GM19025 (cell line): Measurements from ENCODE around the gene MLST8.

Source experiments
- ATAC-seq: cut with Tn5 transposase; IDR thresholded peaks from one replicate; pipeline ENCODE4 v1.9.1; 2021; ENCODE audit warnings: mild to moderate bottlenecking, low read depth, moderate library complexity; ENCODE audit not compliant: unreplicated experiment

MLST8 gene, protein sequence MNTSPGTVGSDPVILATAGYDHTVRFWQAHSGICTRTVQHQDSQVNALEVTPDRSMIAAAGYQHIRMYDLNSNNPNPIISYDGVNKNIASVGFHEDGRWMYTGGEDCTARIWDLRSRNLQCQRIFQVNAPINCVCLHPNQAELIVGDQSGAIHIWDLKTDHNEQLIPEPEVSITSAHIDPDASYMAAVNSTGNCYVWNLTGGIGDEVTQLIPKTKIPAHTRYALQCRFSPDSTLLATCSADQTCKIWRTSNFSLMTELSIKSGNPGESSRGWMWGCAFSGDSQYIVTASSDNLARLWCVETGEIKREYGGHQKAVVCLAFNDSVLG

DNA sequence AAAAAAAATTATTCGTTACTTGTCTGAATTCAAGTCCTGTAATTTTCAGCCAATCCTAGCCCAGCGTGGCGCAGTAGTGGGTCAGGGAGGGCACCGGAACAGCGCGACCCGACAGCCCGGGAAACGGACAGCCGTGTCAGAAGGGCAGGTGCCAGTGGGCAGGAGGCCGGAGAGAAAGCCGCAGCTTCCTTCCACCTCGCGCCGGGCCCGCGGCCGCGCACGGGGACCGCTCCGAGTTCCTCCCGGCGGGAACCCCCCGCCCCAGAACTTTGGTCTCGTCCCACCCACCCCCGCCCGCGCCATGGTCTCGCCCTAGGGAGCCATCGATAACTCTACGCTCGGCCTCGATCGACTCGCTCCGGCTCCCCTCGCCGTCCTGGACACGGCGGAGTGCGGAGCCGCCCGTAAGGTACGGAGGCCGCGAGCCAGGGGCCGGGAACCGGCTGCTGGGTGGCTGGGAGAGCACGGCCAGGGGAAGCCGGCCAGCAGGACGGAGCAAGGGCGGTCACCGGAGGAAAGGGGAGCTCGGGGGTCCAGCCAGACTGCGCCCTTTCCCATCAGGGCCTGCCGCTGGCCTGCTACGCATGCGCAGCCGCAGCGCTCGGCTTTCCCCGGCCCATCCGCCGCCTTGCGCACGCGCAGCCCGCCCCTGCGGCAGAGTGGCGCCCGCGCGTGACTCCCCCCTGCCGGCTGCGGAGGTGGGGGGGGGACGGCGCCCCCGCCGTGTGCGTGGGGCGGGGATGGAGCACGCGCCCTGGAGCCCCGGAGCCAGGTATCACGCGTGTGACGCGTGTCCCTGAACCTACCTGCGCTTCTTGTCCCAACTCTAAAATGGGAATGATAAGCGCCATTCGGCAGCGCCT lies at the start of gene MLST8:
MLST8 (plus strand) TSS at position 351 of the 863 bp plus-strand sequence. CDS start 632 bp downstream, outside the sequence.
- peak; percentile 66 for ATAC-seq

DNA sequence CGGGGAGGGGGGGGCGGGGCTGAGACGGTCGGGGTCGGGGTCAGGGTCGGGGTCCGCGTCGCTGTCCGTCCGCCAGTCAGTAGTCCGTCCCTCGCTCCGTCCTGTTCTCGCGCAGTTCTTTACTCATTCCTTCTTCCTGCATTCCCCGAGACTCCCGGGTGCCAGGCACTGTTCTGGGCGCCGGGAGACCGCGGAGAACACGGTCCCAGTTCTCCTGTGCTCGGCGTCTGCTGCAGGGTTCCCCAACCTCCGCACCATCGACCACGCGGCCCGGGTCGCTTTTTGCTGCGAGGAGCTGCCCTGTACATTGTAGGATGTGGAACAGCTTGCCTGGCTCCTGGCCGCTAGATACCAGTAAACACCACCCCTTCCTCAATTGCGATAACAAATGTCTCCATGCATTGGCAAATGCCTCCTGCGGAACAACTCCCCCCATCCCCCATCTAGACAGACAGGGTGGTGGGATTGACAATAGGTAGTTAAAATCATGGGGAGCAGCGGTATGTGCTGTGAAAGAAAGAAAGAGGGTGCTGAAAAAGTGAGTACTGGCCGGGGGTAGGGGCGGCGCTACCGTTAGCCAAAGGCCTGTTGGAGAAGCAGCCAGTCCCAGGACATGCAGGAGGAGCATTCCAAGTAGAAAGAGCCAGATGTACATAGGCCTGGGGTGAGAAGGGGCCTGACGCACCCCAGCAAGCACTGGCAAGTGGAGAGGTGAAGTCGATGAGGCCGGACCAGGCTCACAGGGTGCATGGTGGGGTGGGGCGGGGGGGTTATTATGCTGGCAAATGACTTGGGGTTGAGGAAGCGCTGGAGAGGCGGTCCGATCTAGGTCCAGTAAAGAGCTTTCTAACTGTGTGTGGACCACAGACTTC lies 49.0 kb upstream of the MLST8 start:
- ATAC-seq, result no peak

DNA sequence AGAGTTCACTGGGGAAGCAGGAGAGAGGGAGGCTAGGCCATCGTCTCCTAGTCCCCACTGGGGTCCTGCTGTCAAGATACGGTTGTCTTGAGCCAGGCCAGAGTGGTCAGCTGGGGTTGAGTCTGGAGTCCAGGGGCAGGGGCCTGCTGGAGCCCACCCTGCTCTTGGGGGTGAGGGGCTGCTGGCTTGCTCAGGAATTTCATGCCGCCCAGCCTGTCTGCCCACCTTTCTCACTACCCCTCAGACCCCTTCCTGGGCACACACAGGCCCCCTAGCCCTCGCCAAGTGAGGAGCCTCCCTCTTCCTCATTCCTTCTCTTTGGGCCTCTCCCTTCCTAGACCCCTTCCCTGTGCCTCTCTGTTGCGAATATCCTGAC lies 48.4 kb upstream of the MLST8 start:
- ATAC-seq, result no peak

DNA sequence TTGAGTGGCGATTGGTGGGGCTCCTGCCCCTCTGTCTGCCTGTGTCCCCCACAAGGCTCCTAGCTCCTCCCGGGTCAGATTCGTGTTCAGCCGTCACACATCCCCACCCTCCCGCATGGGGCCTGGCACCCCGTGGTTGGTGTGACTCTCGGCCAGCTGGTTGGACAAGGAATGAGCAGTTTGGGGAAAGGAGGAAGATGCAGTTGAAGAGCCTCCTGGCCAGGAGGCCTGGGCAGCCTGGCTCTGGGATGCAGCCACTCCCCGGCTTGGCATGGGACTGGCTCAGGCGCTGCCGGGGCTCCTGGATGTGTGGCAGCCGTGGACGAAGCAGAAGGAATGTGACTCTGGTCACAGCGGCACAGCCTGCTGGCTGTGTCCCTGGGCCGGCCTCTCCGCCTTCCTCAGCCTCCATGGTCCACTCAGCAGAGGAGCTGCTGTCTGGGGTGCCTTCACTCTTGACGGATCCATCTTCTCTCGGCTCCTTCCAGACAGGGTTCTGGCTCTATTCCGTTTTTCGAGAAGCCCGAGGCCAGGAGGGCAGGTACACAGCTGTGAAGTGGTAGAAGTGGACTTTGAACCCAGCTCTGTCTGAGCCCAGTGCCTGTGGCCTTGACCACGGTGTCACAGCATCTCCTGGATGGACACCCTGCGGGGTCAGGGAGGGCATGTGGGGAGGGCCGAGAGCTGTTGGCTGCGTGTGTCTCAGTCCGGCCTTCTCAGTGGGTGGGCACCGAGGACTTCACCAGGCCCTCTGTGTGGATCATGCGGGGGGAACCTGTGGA lies 47.6 kb upstream of the MLST8 start:
- no peak for ATAC-seq

DNA sequence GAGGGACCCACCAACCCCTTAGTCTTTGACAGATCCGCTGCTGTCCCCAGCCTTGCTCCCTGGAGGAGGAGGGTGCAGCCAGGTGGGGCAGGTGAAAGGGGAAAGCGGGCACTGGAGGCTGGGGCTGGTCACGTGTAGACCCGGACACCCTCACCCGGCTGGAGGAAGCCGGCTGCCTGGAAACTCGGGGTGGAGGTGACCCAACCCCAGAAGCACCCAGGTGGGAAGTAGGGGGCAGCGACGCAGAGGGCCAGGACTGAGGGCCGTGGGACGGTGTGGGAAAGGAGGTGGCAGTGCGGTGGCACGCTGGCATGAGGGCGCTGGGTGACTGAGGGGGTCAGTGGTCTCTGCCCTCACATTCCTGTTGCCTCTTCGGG lies 47.0 kb upstream of the MLST8 start:
- ATAC-seq, result no peak

DNA sequence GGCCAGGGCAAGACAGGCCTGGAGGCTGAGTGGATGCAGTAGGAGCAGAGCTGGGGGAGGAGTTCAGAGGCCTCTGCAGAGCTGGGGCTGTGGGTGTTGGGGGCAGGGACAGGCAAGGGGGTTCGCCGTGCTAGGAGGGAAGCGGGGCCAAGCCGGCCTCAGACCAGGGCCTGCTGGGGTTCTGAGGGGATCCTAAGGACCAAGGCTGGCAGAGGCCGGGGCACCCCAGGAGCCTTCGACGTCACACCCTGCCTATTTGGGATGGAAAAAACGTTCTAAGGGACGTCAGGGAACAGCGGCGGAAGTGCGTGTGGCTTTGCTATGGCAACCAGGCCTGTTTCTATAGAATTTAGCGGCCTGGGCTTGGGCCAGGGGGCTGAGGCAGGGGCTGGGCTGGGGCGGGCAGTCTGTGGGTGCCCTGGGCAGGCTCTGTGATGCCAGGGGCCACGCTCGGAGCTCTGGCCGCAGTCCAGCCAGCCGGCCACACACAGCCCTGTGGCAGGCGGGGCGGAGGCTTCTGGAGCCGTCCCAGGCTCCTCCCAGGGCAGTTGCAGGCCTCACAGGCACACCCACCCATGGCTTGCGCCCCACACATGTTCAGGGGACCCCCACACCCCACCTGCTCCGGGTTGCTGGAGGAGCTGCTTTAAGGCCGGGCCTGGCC lies 45.9 kb upstream of the MLST8 start:
- ATAC-seq, result no peak

DNA sequence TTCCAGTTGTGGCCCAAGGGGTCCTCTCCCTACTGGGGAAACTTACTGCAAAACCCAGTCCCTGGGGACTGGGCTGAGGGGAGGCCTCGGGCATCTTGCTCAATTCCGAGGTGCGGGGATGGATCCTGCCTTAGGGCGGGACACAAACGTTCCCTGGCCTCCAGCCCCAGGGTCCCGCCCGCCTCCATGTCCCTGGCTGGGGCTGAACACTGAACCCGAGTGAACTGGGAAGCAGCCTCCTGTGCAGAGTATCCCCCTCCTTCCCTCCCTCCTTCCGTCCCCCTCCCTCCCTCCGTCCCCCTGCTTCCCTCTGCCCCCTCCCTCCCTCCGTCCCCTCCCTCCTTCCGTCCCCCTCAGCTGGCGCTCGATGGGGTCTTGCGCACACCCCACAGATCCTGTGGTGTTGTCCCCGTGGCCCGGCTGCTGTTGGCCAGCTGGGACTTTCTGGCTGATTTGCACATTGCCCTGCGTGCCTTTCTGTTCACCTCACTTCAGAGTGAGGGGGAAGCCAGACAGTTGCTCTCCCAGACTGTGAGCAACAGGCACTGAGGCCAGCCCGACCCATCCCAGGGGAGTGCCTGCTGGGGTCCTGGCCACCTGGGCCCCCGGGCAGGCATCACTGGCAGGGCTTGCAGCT lies 44.2 kb upstream of the MLST8 start:
- no peak for ATAC-seq

DNA sequence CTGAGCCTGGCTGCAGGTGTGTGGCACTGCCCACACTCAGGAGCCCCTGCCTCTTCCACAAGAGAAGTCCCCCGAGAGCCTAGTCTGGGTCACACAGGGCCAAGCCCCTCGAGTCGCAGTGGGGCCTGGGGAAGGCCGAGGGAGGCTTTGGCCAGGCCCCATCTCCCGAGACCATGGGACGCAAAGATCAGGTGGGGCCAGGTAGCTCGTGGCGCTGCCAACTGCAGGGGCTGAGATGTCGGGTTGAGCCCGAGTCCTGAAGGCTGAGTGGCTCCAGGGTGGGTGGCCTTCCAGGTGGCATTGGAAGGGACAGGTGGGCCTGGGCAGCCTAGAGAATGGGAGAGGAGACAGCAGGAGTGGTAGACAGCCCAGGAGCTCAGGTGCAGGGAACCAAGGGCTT lies 43.3 kb upstream of the MLST8 start:
- no peak for ATAC-seq

DNA sequence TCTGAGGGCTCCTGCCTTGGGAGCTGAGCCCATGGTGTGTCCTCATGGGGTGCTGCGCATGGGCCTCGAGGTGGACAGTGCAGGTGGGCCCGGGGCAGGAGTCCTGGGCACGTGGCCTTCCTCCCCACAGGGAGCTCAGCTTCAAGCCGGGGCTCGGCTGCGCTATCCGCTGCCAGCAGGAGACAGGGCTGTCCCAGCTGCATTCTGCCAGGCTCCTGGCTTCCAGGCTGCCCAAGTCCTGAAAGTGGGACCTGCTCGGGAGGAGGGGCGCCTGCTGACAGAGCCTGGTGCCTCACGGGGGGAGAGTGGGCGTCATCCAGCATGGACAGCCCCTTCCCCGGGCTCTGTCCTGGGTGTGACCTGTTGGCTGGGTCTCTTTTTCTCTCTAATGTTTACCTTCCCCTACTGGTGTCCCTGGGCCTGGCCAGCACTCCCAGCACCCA lies 42.6 kb upstream of the MLST8 start:
- ATAC-seq, result no peak

DNA sequence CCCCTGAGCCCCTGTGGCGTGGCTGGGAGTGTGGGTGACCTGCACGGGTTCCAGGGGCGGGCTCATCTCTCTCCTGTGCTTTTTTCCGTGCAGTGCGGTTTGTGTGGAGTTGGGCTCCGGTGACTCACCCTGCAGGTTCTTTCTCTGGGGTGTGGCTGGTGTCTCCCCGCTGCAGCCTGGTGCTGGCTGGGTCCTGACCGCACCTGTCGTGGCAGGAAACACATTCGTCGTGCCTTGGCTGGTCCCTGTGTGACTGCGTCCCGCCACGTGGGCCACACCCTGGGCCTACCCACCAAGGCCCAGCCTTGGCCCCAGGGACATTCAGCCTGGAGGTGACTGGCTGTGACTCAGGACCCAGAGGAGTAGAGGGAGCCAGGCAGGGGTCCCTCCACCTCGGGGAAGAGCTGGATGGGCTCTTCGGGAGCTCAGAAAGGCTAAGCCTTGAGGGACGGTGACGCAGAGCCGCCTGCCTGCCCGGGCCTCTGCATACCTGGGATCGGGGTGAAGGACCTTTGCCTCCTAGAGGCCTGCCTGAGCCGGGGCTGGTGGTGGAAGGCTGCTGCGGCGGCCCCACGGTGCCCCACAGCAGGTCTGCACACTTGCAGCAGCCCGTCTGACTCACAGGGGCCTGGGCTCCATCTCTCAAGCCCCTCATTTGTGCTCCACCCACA lies 41.9 kb upstream of the MLST8 start:
- no peak for ATAC-seq

DNA sequence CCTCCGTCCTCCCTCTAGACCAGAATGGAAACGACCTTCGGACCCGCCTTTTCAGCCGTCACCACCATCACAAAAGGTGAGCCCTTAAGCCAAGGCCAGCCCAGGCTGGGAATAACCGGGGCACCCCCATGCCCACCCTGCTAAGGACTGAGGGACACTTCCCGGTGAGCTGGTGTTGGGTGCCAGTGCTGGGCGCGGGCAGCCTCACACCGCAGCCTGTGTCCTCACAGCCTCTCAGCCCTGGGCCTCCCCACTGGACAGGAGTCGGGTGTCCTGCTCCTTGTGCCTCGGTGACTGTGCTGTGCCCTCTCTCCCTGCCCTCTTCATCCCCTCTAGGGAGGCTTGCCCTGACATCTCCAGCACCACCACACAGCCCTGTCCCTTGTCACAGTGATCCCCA lies 39.4 kb upstream of the MLST8 start:
- no peak for ATAC-seq

DNA sequence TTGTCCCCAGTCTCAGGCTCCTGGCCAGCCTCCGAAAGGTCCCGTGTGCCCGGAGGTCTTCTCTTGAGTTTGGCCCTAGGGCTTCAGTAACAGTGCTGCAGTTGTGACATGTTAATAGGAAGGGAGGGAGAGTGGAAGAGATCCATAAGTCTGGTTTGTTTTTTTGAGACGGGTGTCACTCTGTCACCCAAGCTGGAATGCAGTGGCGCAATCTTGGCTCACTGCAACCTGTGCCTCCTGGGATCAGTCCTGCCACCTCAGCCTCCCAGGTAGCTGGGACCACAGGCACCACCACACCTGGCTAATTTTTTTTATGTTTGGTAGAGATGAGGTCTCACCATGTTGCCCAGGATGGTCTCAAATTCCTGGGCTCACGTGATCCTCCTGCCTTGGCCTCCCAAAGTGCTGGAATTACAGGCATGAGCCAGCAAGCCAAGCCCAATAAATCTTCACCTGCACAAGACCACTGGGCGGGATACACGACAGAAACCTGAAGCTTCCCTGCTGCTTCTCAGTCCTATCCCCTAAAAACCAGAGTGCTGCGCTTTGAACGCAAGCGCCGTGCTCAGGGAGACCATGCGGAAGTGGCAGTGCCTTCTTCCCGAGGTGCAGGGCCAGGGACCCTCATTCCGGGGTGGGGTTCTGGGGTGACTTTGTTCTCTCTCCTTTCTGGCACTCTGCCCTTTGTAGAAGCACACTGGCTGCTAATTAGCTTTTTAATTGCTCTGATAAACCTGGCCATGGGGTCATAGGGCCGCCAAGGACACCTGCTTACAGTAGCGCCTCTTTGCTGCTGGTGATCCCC lies 38.8 kb upstream of the MLST8 start:
- no peak for ATAC-seq

DNA sequence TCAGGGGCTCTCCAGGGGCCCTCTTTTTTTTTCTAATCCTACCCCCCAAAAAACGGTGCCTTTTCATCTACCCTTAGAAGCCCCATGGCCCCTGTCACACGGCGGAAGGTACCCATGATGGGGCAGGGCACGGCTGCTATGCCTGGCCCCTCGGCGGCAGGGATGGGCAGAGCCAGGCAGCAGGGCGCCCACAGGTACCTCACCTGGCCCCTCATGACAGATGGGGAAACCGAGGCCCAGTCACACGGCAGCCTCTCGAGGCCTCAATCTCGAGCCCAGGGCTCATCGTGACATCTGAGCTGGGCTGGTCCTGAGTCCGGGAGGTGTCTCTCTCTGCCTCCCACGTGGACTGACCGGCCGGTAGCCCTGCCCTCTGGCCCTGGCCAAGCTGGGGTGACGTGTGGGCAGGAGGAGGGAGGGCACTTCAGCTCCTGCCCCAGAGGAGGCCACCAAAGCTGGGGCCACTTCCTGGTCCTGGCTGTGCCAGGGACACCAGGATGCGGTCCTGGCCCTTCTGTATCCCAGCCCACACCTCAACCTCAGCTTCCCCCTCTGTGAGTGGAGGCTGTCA lies 38.1 kb upstream of the MLST8 start:
- ATAC-seq, result no peak

DNA sequence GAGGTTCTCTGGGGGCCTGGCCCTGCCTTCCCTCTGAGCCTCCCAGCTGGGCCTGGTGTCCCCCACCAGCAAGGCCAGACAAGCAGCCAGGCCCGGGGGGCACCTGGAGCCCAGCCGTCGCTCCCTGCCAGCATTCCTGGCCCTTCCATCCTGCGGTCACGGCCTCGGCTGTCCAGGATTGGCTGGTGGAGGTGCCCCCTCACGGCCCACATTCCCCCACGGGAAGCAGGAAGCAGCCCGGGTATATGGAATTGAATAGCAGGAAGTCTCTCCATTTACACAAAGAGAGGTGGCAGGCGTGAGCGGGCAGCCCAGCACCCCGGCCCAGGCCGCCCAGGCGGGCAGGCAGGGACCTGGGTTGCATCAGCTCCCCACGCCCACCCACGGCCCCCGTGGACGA lies 35.2 kb upstream of the MLST8 start:
- no peak for ATAC-seq

DNA sequence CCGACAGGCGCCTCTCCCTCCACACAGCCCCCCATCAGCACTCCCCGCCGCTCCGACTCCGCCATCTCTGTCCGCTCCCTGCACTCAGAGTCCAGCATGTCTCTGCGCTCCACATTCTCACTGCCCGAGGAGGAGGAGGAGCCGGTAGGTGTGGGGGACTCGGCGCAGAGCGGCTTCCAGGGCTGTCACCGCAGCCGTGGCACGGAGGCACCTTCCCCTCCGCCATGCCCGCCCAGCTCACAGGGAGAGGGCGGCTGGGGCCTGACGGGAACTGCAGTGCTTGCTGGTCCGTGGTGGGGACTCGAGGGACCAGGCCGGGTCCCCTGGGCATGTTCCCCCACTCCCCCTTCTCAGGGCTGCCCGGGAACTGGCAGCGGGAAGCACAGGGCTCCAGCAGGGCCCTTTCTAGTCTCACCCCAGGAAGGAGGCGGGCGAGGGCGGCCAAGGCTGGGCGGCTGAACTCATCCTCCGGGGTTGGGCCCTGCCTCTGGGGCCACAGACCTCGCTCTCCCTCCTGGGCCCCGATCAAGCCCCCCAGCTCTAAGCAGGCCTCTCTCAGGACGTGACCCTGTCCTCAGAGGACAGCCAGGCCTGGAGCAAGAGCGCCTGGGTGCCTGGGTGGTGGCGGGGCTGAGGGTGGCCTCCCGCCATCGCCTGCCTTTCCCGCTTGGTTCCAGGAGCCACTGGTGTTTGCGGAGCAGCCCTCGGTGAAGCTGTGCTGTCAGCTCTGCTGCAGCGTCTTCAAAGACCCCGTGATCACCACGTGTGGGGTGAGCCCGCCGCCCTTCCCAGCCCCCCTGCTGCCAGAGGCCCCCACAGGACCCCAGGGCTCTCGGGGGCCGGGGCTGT lies 34.4 kb upstream of the MLST8 start:
- ATAC-seq, result no peak

DNA sequence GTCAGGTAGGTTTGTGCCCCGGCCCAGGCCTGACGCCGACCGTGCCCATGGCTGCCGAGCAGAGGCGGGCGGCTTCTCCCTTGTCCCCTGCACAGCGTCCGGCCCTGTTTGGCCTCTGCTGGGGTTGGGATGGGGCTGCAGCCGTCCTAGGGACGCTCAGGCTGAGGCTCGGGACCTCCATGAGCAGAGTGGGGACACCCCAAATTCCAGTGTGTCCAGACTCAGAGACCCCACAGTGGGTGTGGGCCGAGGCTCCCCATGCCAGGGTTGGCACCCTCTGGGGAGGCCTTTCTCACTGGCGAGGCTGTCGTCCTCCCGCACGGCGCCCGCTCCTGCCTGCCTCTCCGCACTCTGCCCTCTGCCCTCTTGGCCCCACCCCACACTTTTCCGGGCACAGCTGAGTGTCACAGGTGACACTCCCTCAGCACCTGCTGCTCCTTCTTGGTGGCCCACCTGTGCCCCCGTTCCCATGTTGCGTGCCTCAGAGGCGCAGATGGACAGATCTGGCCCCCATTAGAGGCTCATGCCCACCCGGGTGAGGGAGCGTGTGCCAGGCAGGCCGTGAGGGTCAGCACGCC lies 33.6 kb upstream of the MLST8 start:
- no peak for ATAC-seq
